ENCODE measurements around the gene EOGT. TPM values are rescaled to one million over a fixed set of nuclear protein-coding genes. Genes with fewer than 3 reads are reported as not detected.

The EOGT gene
- total and polyA plus RNA-seq, 2 experiments from 2014 or later = 11.9 to 27.2 TPM

DNA sequence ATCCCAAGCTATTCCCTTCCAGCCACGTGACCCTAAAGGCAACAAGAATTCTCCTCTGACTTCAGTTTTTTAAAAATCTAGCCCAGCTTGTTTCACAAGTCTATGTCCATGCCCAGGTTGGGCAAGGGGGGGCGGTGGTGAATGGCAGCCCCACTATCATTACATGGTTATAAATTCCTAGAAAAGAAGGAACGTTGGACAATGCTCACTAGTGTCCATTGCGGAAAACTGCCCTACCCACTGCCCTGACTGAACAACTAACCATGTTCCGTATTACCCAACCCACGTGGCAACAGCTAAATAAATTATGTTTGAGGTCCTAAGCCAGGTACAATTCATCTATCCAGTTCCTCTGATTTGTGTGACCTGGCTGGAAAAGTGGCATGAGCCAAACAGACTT lies 72.4 kb downstream of the EOGT start:
- no peaks in the 10 kb centered on the region for H3F3A ChIP-seq (replicated peaks; ENCODE audit: low read depth)
- no peak overlapping the region for H3K4me3 ChIP-seq
- TF ChIP-seq, protein P1, sequence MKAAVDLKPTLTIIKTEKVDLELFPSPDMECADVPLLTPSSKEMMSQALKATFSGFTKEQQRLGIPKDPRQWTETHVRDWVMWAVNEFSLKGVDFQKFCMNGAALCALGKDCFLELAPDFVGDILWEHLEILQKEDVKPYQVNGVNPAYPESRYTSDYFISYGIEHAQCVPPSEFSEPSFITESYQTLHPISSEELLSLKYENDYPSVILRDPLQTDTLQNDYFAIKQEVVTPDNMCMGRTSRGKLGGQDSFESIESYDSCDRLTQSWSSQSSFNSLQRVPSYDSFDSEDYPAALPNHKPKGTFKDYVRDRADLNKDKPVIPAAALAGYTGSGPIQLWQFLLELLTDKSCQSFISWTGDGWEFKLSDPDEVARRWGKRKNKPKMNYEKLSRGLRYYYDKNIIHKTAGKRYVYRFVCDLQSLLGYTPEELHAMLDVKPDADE (IDR thresholded peaks at IDR 0.05) = no peak
- TF ChIP-seq EZH2phosphoT487 (IDR thresholded peaks at IDR 0.05; ENCODE audit: unreplicated experiment) (no peak), ZNF114 (CRISPR knock-in tag; IDR thresholded peaks at IDR 0.05) (no peak), CREB1 (CRISPR knock-in tag; IDR thresholded peaks at IDR 0.05; ENCODE audit: low read depth) (no peak), STAT1 (IDR thresholded peaks at IDR 0.05; ENCODE audit: unreplicated experiment) (no peak), JUNB (IDR thresholded peaks at IDR 0.05; ENCODE audit: unreplicated experiment) (no peak), NANOG (IDR thresholded peaks at IDR 0.05; ENCODE audit: borderline replicate concordance) (no peak), EZH2 (IDR thresholded peaks at IDR 0.05; ENCODE audit: low read depth, unreplicated experiment) (no peak), ZNF331 (CRISPR knock-in tag; IDR thresholded peaks at IDR 0.05; ENCODE audit: low read depth) (no peak), POLR2AphosphoS5 (IDR thresholded peaks at IDR 0.05; ENCODE audit: low read depth) (no peak)
- TF ChIP-seq, protein P2, sequence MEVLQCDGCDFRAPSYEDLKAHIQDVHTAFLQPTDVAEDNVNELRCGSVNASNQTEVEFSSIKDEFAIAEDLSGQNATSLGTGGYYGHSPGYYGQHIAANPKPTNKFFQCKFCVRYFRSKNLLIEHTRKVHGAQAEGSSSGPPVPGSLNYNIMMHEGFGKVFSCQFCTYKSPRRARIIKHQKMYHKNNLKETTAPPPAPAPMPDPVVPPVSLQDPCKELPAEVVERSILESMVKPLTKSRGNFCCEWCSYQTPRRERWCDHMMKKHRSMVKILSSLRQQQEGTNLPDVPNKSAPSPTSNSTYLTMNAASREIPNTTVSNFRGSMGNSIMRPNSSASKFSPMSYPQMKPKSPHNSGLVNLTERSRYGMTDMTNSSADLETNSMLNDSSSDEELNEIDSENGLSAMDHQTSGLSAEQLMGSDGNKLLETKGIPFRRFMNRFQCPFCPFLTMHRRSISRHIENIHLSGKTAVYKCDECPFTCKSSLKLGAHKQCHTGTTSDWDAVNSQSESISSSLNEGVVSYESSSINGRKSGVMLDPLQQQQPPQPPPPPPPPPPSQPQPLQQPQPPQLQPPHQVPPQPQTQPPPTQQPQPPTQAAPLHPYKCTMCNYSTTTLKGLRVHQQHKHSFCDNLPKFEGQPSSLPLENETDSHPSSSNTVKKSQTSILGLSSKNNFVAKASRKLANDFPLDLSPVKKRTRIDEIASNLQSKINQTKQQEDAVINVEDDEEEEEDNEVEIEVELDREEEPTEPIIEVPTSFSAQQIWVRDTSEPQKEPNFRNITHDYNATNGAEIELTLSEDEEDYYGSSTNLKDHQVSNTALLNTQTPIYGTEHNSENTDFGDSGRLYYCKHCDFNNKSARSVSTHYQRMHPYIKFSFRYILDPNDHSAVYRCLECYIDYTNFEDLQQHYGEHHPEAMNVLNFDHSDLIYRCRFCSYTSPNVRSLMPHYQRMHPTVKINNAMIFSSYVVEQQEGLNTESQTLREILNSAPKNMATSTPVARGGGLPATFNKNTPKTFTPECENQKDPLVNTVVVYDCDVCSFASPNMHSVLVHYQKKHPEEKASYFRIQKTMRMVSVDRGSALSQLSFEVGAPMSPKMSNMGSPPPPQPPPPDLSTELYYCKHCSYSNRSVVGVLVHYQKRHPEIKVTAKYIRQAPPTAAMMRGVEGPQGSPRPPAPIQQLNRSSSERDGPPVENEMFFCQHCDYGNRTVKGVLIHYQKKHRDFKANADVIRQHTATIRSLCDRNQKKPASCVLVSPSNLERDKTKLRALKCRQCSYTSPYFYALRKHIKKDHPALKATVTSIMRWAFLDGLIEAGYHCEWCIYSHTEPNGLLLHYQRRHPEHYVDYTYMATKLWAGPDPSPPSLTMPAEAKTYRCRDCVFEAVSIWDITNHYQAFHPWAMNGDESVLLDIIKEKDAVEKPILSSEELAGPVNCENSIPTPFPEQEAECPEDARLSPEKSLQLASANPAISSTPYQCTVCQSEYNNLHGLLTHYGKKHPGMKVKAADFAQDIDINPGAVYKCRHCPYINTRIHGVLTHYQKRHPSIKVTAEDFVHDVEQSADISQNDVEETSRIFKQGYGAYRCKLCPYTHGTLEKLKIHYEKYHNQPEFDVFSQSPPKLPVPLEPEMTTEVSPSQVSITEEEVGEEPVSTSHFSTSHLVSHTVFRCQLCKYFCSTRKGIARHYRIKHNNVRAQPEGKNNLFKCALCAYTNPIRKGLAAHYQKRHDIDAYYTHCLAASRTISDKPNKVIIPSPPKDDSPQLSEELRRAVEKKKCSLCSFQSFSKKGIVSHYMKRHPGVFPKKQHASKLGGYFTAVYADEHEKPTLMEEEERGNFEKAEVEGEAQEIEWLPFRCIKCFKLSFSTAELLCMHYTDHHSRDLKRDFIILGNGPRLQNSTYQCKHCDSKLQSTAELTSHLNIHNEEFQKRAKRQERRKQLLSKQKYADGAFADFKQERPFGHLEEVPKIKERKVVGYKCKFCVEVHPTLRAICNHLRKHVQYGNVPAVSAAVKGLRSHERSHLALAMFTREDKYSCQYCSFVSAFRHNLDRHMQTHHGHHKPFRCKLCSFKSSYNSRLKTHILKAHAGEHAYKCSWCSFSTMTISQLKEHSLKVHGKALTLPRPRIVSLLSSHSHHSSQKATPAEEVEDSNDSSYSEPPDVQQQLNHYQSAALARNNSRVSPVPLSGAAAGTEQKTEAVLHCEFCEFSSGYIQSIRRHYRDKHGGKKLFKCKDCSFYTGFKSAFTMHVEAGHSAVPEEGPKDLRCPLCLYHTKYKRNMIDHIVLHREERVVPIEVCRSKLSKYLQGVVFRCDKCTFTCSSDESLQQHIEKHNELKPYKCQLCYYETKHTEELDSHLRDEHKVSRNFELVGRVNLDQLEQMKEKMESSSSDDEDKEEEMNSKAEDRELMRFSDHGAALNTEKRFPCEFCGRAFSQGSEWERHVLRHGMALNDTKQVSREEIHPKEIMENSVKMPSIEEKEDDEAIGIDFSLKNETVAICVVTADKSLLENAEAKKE (CRISPR knock-in tag; IDR thresholded peaks at IDR 0.05) = no peak
- TF ChIP-seq, protein P3, sequence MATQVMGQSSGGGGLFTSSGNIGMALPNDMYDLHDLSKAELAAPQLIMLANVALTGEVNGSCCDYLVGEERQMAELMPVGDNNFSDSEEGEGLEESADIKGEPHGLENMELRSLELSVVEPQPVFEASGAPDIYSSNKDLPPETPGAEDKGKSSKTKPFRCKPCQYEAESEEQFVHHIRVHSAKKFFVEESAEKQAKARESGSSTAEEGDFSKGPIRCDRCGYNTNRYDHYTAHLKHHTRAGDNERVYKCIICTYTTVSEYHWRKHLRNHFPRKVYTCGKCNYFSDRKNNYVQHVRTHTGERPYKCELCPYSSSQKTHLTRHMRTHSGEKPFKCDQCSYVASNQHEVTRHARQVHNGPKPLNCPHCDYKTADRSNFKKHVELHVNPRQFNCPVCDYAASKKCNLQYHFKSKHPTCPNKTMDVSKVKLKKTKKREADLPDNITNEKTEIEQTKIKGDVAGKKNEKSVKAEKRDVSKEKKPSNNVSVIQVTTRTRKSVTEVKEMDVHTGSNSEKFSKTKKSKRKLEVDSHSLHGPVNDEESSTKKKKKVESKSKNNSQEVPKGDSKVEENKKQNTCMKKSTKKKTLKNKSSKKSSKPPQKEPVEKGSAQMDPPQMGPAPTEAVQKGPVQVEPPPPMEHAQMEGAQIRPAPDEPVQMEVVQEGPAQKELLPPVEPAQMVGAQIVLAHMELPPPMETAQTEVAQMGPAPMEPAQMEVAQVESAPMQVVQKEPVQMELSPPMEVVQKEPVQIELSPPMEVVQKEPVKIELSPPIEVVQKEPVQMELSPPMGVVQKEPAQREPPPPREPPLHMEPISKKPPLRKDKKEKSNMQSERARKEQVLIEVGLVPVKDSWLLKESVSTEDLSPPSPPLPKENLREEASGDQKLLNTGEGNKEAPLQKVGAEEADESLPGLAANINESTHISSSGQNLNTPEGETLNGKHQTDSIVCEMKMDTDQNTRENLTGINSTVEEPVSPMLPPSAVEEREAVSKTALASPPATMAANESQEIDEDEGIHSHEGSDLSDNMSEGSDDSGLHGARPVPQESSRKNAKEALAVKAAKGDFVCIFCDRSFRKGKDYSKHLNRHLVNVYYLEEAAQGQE (IDR thresholded peaks at IDR 0.05; ENCODE audit: unreplicated experiment) = no peak
- TF ChIP-seq, protein P4, sequence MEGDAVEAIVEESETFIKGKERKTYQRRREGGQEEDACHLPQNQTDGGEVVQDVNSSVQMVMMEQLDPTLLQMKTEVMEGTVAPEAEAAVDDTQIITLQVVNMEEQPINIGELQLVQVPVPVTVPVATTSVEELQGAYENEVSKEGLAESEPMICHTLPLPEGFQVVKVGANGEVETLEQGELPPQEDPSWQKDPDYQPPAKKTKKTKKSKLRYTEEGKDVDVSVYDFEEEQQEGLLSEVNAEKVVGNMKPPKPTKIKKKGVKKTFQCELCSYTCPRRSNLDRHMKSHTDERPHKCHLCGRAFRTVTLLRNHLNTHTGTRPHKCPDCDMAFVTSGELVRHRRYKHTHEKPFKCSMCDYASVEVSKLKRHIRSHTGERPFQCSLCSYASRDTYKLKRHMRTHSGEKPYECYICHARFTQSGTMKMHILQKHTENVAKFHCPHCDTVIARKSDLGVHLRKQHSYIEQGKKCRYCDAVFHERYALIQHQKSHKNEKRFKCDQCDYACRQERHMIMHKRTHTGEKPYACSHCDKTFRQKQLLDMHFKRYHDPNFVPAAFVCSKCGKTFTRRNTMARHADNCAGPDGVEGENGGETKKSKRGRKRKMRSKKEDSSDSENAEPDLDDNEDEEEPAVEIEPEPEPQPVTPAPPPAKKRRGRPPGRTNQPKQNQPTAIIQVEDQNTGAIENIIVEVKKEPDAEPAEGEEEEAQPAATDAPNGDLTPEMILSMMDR (conservative IDR thresholded peaks at IDR 0.05; ENCODE audit: low read depth in 2 of 2) = no peak
- peaks cover 7% of the 10 kb centered on the region; the same call in 1 of the 2 replicates for H3K4me1 ChIP-seq (ENCODE audit: insufficient read depth)
- no peaks in the 10 kb centered on the region for H3K36me3 ChIP-seq (ENCODE audit: insufficient read depth)
- Mint-ChIP-seq H3K27me3 (ENCODE audit: insufficient read depth, low read depth, poor library complexity) (no peaks in the 10 kb centered on the region), H3K4me1 (peaks cover 17% of the 10 kb centered on the region), H3K4me3 (no peak overlapping the region), H3K36me3 (ENCODE audit: low read depth) (no peaks in the 10 kb centered on the region), H3K27ac (no peak overlapping the region), H3K9me3 (no peaks in the 10 kb centered on the region)
- no peaks in the 10 kb centered on the region for H4K20me1 ChIP-seq (replicated peaks; ENCODE audit: insufficient read depth)
- no peak for ATAC-seq
- no peaks in the 10 kb centered on the region for H3K27me3 ChIP-seq (ENCODE audit: insufficient read depth)
- H3K79me2 ChIP-seq (replicated peaks; ENCODE audit: insufficient read depth) = no peaks in the 10 kb centered on the region
- no peaks in the 10 kb centered on the region for H3K9me2 ChIP-seq (ENCODE audit: insufficient read depth)
- no peak overlapping the region for H3K27ac ChIP-seq (ENCODE audit: low read depth)
- H2AFZ ChIP-seq = no peak overlapping the region
- no peak overlapping the region for H3K4me2 ChIP-seq
- DNase-seq (ENCODE audit: low spot score) = no peak

Measured in GM23338 (cell line).